ENCODE data around the gene ALB.

Gene ALB

GRCh38 chr4:73417973-73418372 is 13.9 kb downstream of the ALB start:
- no peaks in the 10 kb centered on the region for H3K4me1 ChIP-seq

GRCh38 chr4:73418677-73419076 is 14.6 kb downstream of the ALB start:
- no peak overlapping the region for H2AFZ ChIP-seq
- no peak overlapping the region for H3K9ac ChIP-seq
- TF ChIP-seq CTCF (IDR thresholded peaks at IDR 0.05): no peak
- H3K9me3 ChIP-seq (ENCODE audit: control insufficient read depth, low read length): no peaks in the 10 kb centered on the region
- no peak overlapping the region for H3K27ac ChIP-seq
- H3K27me3 ChIP-seq (ENCODE audit: control insufficient read depth, insufficient read depth, low read length): no peaks in the 10 kb centered on the region
- H3K4me3 ChIP-seq (ENCODE audit: low read depth, low read length): no peak overlapping the region
- H3K4me1 ChIP-seq: no peaks in the 10 kb centered on the region
- H3K4me2 ChIP-seq (ENCODE audit: low read length): no peak overlapping the region
- H3K36me3 ChIP-seq (ENCODE audit: control insufficient read depth, insufficient read depth, low read length): no peaks in the 10 kb centered on the region
- no peaks in the 10 kb centered on the region for H3K79me2 ChIP-seq

More at GRCh38 chr4:73417973-73418372, 13.9 kb downstream of the ALB start:
- Histone ChIP-seq H3K4me2 (ENCODE audit: low read length) (no peak overlapping the region), H3K9me3 (ENCODE audit: control insufficient read depth, low read length) (no peaks in the 10 kb centered on the region), H3K27me3 (ENCODE audit: control insufficient read depth, insufficient read depth, low read length) (no peaks in the 10 kb centered on the region), H2AFZ (no peak overlapping the region), H3K36me3 (ENCODE audit: control insufficient read depth, insufficient read depth, low read length) (no peaks in the 10 kb centered on the region), H3K4me3 (ENCODE audit: low read depth, low read length) (no peak overlapping the region), H3K27ac (no peak overlapping the region), H3K9ac (no peak overlapping the region), H3K79me2 (no peaks in the 10 kb centered on the region)
- no peak for TF ChIP-seq CTCF (IDR thresholded peaks at IDR 0.05)

- no peak overlapping the region for H3K4me2 ChIP-seq (ENCODE audit: low read length)
- H3K9ac ChIP-seq: no peak overlapping the region
- no peaks in the 10 kb centered on the region for H3K4me1 ChIP-seq
- no peaks in the 10 kb centered on the region for H3K9me3 ChIP-seq (ENCODE audit: control insufficient read depth, low read length)
- no peaks in the 10 kb centered on the region for H3K36me3 ChIP-seq (ENCODE audit: control insufficient read depth, insufficient read depth, low read length)
- TF ChIP-seq CTCF (IDR thresholded peaks at IDR 0.05): no peak
- H2AFZ ChIP-seq: no peak overlapping the region
- H3K4me3 ChIP-seq (ENCODE audit: low read depth, low read length): no peak overlapping the region
- no peaks in the 10 kb centered on the region for H3K27me3 ChIP-seq (ENCODE audit: control insufficient read depth, insufficient read depth, low read length)
- H3K27ac ChIP-seq: no peak overlapping the region
- no peaks in the 10 kb centered on the region for H3K79me2 ChIP-seq
Measured at GRCh38 chr4:73419106-73420038, 15.3 kb downstream of the ALB start.

- no peak overlapping the region for H3K27ac ChIP-seq
- no peaks in the 10 kb centered on the region for H3K4me1 ChIP-seq
- no peak overlapping the region for H2AFZ ChIP-seq
- TF ChIP-seq CTCF (IDR thresholded peaks at IDR 0.05): no peak
- no peak overlapping the region for H3K4me2 ChIP-seq (ENCODE audit: low read length)
- H3K27me3 ChIP-seq (ENCODE audit: control insufficient read depth, insufficient read depth, low read length): no peaks in the 10 kb centered on the region
- no peak overlapping the region for H3K4me3 ChIP-seq (ENCODE audit: low read depth, low read length)
- no peaks in the 10 kb centered on the region for H3K9me3 ChIP-seq (ENCODE audit: control insufficient read depth, low read length)
- H3K79me2 ChIP-seq: no peaks in the 10 kb centered on the region
- H3K36me3 ChIP-seq (ENCODE audit: control insufficient read depth, insufficient read depth, low read length): no peaks in the 10 kb centered on the region
- H3K9ac ChIP-seq: no peak overlapping the region
Measured at GRCh38 chr4:73420615-73421014, 16.5 kb downstream of the ALB start.
